Heart right ventricle (tissue), 16 donors: ENCODE results near the gene PLEKHD1. TPM values are rescaled to one million over a fixed set of nuclear protein-coding genes. Genes with fewer than 3 reads are reported as not detected.

Source experiments
- ATAC-seq, 8 donors: fragments of 200-7000 bp; cut with Tn5 transposase; one replicate each; pipeline ENCODE4 v1.9.1; 2020; ENCODE audit warnings: mild to moderate bottlenecking in 8 of 8, moderate library complexity in 8 of 8, moderate number of reproducible peaks in 1 of 8
- DNase-seq, 2 donors: peaks; one replicate each; pipeline ENCODE4 v3.0.0-alpha.2; 2020
- H3K27ac ChIP-seq, 10 donors: fragments of 200-600 bp; sonication (generic) in 2 of 10; one replicate each; pipeline versions ENCODE4 v1.5.0 to v1.8.0; 2020 to 2022; ENCODE audit warnings: mild to moderate bottlenecking in 3 of 10
- H3K27me3 ChIP-seq, 7 donors: fragments of 200-600 bp; one replicate each; pipeline ENCODE4 v1.8.0; 2021 to 2022; ENCODE audit warnings: mild to moderate bottlenecking in 2 of 7
- H3K36me3 ChIP-seq, 9 donors: fragments of 200-600 bp; sonication (generic) in 1 of 9; one replicate each; pipeline versions ENCODE4 v1.5.0 to v1.8.0; 2020 to 2022; ENCODE audit warnings: mild to moderate bottlenecking in 2 of 9
- H3K4me1 ChIP-seq, 9 donors: fragments of 200-600 bp; sonication (generic) in 1 of 9; one replicate each; pipeline versions ENCODE4 v1.5.0 to v1.8.0; 2020 to 2022; ENCODE audit warnings: mild to moderate bottlenecking in 4 of 9
- H3K4me3 ChIP-seq, 10 donors: fragments of 200-600 bp; sonication (generic) in 2 of 10; one replicate each; pipeline versions ENCODE4 v1.5.0 to v1.8.0; 2020 to 2022; ENCODE audit warnings: mild to moderate bottlenecking in 7 of 10, moderate library complexity in 2 of 10
- H3K9me3 ChIP-seq, 11 donors: fragments of 200-600 bp in 10 of 11; sonication (generic) in 2 of 11; one replicate each; pipeline versions ENCODE4 v1.5.0 to v1.8.0; 2013 to 2022; ENCODE audit warnings: mild to moderate bottlenecking in 2 of 11, control low read depth in 1 of 11, moderate library complexity in 1 of 11
- CTCF ChIP-seq, 9 donors: fragments of 200-600 bp; sonication (generic) in 2 of 9; IDR thresholded peaks; one replicate each; pipeline versions ENCODE4 v1.5.0 to v1.8.0; 2021 to 2022; ENCODE audit warnings: antibody characterized with exemption in 9 of 9, mild to moderate bottlenecking in 5 of 9, moderate library complexity in 1 of 9
- WGBS, 2 donors: extraction: QIAGEN DNeasy Blood & Tissue Kit; methylation state at CpG; one replicate each; pipeline ENCODE4 v1.1.7; 2013; ENCODE audit warnings: inconsistent platforms in 1 of 2; 5-methylcytosine and 5-hydroxymethylcytosine counted together
- intact Hi-C, 10 donors: fragments of 100-400 bp; cut with DNase I; formaldehyde crosslinking; loops; one replicate each; pipeline versions ENCODE4 v1.11.1 to v1.14.2; 2022
- polyA plus RNA-seq, 2 donors: library from polyadenylated mRNA; stranded (reverse); fragments of 200-250 nt; gene quantifications; one replicate each; pipeline ENCODE4 v1.2.3, GENCODE V29; 2013
- total RNA-seq, 10 donors: library from RNA; stranded (reverse); fragmentation: NEBNext Ultra II Directional in 3 of 10; extraction: Animal tissue kit (Norgen Biotek cat#: 25700) in 3 of 10; gene quantifications; one replicate each; pipeline versions ENCODE4 v1.2.1 to v1.2.4, GENCODE V29; 2021 to 2023
- donor health status: Arrhythmogenic right ventricular cardiomyopathy.
- donor health status: ischemic (EF 13 %, LVEDD 7.1; RV severe dilation, severe dysfunction).
- donor health status: healthy with polysubstance abuse.
- donor health status: DM: no; HTN: yes; CAD: no.
- donor health status: DM: no; HTN: no; CAD: no.
- donor health status: ischemic (EF 25% LVEDD 6.9; RV normal size, moderate dysfunction).
- donor health status: ischemic (EF 25% LVEDD 5.7; RV mildly dilated, moderate dysfunction).
- donor health status: healthy.
- donor health status: DM: yes; HTN: yes; CAD: no.
- donor health status: Ischemic cardiomyopathy.
- donor health status: ischemic (EF 35%, LVEDD 5.7; RV mildly dilated, moderate dysfunction).
- donor health status: nonischemic (EF 11% LVEDD 7.7; RV severe dilation, severe dysfunction).
- donor health status: DM: yes; HTN: yes; CAD: no.
- donor health status: PGD.
- donor health status: ischemic (EF 29% LVEDD 5.4; RV normal size, mild dysfunction).
- donor health status: nonischemic (EF 23%, LVEDD 6.1; RV moderate dilation, normal function).

The PLEKHD1 gene
- total and polyA plus RNA-seq, 12 donors, result 0.01 to 0.23 (median 0.15) TPM; not detected in 2

GRCh38 chr14:69567563-69567962 is 83.0 kb downstream of the PLEKHD1 start:
- no peak overlapping the region for H3K4me3 ChIP-seq
- H3K27me3 ChIP-seq, result peaks cover 17 to 98% (median 94%) of the 10 kb centered on the region in 7 donors
- no peaks in the 10 kb centered on the region for H3K9me3 ChIP-seq
- intact Hi-C loops, result no loop called here
- no peak for ATAC-seq
- no peak for TF ChIP-seq CTCF (IDR thresholded peaks at IDR 0.05)
- no peak overlapping the region for H3K27ac ChIP-seq
- peaks cover 7 to 14% (median 11%) of the 10 kb centered on the region in 9 donors for H3K4me1 ChIP-seq
- DNase-seq, result no peak
- H3K36me3 ChIP-seq, result no peaks in the 10 kb centered on the region
- 84% methylated on average over 5 of the region's 5 CpGs for WGBS, 2 donors

DNA sequence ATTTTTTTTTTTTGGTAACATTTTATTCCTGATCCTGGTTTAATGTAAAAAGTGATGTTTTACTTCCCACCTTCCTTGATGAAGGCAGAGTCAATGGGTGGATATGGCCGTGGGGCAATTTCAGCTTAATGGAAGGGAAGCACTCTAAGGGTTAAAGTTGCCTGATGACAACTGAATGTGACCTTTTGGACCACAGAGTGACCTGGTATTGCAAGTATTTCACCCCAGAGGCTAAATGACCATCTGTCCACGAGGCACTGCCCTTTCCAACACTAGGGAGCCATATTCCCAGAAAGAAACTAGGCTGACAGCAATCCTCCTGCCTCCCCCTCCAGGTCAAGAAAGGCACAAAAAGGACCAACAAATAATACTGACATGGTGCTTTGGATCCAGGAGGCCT is 85.3 kb downstream of the PLEKHD1 start:
- no peak for TF ChIP-seq CTCF (IDR thresholded peaks at IDR 0.05)
- H3K27ac ChIP-seq, result no peak overlapping the region
- WGBS, 2 donors, result 54 to 60% methylated on average over 2 of the region's 2 CpGs
- peaks cover 29 to 99% (median 98%) of the 10 kb centered on the region in 7 donors for H3K27me3 ChIP-seq
- H3K4me3 ChIP-seq, result no peak overlapping the region
- no peaks in the 10 kb centered on the region for H3K9me3 ChIP-seq
- ATAC-seq (no peak), DNase-seq (no peak)
- no peaks in the 10 kb centered on the region for H3K36me3 ChIP-seq
- H3K4me1 ChIP-seq, result peaks cover 12 to 35% (median 32%) of the 10 kb centered on the region in 9 donors
- intact Hi-C loops, result loop anchor here in 3 of 10 donors (5.0 kb wide), 2 partner anchors 38 to 328 kb away; no protein-coding TSS in a partner anchor

GRCh38 chr14:69570836-69571330 is 86.4 kb downstream of the PLEKHD1 start:
- no peak for TF ChIP-seq CTCF (IDR thresholded peaks at IDR 0.05)
- H3K4me3 ChIP-seq, result no peak overlapping the region
- H3K4me1 ChIP-seq, result peaks cover 12 to 38% (median 33%) of the 10 kb centered on the region in 9 donors
- WGBS, 2 donors, result 82 to 86% methylated on average over 7 of the region's 7 CpGs
- no peaks in the 10 kb centered on the region for H3K36me3 ChIP-seq
- ATAC-seq (no peak), DNase-seq (no peak)
- H3K27ac ChIP-seq, result no peak overlapping the region
- peaks cover 31 to 99% (median 98%) of the 10 kb centered on the region in 7 donors for H3K27me3 ChIP-seq
- intact Hi-C loops, result loop anchor here in 3 of 10 donors (5.0 kb wide), 2 partner anchors 39 to 329 kb away; no protein-coding TSS in a partner anchor
- no peaks in the 10 kb centered on the region for H3K9me3 ChIP-seq

GRCh38 chr14:69571449-69572029 is 87.0 kb downstream of the PLEKHD1 start:
- Histone ChIP-seq H3K36me3 (no peaks in the 10 kb centered on the region), H3K4me3 (peak overlapping the region; percentile 7 to 61 (median 42)), H3K27ac (no peak overlapping the region), H3K27me3 (peaks cover 33 to 100% (median 98%) of the 10 kb centered on the region in 7 donors), H3K4me1 (peaks cover 12 to 38% (median 33%) of the 10 kb centered on the region in 9 donors), H3K9me3 (no peaks in the 10 kb centered on the region)
- peak in 1 of 8 donors; percentile 4 for ATAC-seq
- no peak for DNase-seq
- intact Hi-C loops, result loop anchor here in 3 of 10 donors (5.0 kb wide), 2 partner anchors 39 to 329 kb away; no protein-coding TSS in a partner anchor
- 12 to 13% methylated on average over 62 of the region's 62 CpGs for WGBS, 2 donors
- no peak for TF ChIP-seq CTCF (IDR thresholded peaks at IDR 0.05)
